B cell (primary cell): ENCODE measurements around the gene TENT5C. TPM values are rescaled to one million over a fixed set of nuclear protein-coding genes. Genes with fewer than 3 reads are reported as not detected.

Experiments
- ATAC-seq: fragments of 200-7000 bp; cut with Tn5 transposase; one replicate; pipeline ENCODE4 v1.10.0; 2021; ENCODE audit warnings: low read depth, mild to moderate bottlenecking, moderate number of reproducible peaks, moderate library complexity
- CTCF ChIA-PET: fragments of 350-600 bp; sonication (Branson Sonifier 250); formaldehyde crosslinking; loops from one replicate; lab custom pipeline; 2021; ENCODE audit warnings: antibody characterized with exemption, inconsistent platforms; lab: Charles Lee
- POLR2A ChIA-PET: fragments of 350-600 bp; sonication (Branson Sonifier 250); formaldehyde crosslinking; loops from one replicate; lab custom pipeline; 2021; ENCODE audit warnings: antibody characterized with exemption; lab: Charles Lee
- DNase-seq: peaks from one replicate; pipeline ENCODE4 v3.0.0; 2013
- H2AFZ ChIP-seq: 2 replicates; pipeline ENCODE4 v1.6.1; 2012; ENCODE audit warnings: mild to moderate bottlenecking, low read depth, low read length; ENCODE audit not compliant: insufficient read depth, poor library complexity, severe bottlenecking
- H3K27ac ChIP-seq, 2 donors: 1 replicate in 1 of 2; 2 replicates in 1 of 2; pipeline ENCODE4 v1.5.1; 2012 to 2013; ENCODE audit warnings: low read length in 2 of 2, mild to moderate bottlenecking in 2 of 2, moderate library complexity in 1 of 2
- H3K27me3 ChIP-seq, 4 experiments: fragments of 200-600 bp in 1 of 4; sonication (generic) in 1 of 4; replicated peaks in 1 of 4; 1 replicate in 2 of 4; 2 replicates in 2 of 4; pipeline versions ENCODE4 v1.6.1 to v1.7.0; 2013 to 2016; ENCODE audit warnings: low read length in 3 of 4, mild to moderate bottlenecking in 2 of 4, mixed read lengths in 1 of 4, moderate library complexity in 1 of 4; ENCODE audit not compliant: insufficient read depth in 4 of 4, control insufficient read depth in 3 of 4; ENCODE audit errors: control extremely low read depth in 1 of 4
- H3K36me3 ChIP-seq, 2 experiments: replicated peaks in 1 of 2; 1 replicate in 1 of 2; 2 replicates in 1 of 2; pipeline versions ENCODE4 v1.6.1 to v1.7.1; 2013; ENCODE audit warnings: low read length in 1 of 2; ENCODE audit not compliant: insufficient read depth in 2 of 2, control insufficient read depth in 1 of 2; ENCODE audit errors: control extremely low read depth in 1 of 2, extremely low read depth in 1 of 2
- H3K4me1 ChIP-seq, 2 donors: fragments of 200-600 bp in 1 of 2; sonication (generic) in 1 of 2; 1 replicate in 1 of 2; 2 replicates in 1 of 2; pipeline versions ENCODE4 v1.5.1 to v1.6.1; 2013 to 2017; ENCODE audit warnings: low read length in 2 of 2; ENCODE audit not compliant: control insufficient read depth in 2 of 2, insufficient read depth in 2 of 2
- H3K4me2 ChIP-seq: replicated peaks from 2 replicates; pipeline ENCODE3; 2012; ENCODE audit warnings: mild to moderate bottlenecking, low read depth, low read length; ENCODE audit not compliant: poor library complexity, severe bottlenecking
- H3K4me3 ChIP-seq, 5 experiments: fragments of 200-600 bp in 1 of 5; sonication (generic) in 1 of 5; 1 replicate in 3 of 5; 2 replicates in 2 of 5; pipeline versions ENCODE4 v1.5.1 to v1.7.0; 2011 to 2016; ENCODE audit warnings: low read length in 4 of 5, mild to moderate bottlenecking in 4 of 5, low read depth in 2 of 5, control low read depth in 1 of 5, moderate library complexity in 1 of 5; ENCODE audit not compliant: insufficient read depth in 1 of 5; ENCODE audit errors: control extremely low read depth in 1 of 5, extremely low read depth in 1 of 5
- H3K79me2 ChIP-seq: fragments of 200-600 bp; sonication (generic); one replicate; pipeline ENCODE4 v1.6.0; 2016; ENCODE audit warnings: low read length; ENCODE audit not compliant: control insufficient read depth, insufficient read depth
- H3K9ac ChIP-seq: fragments of 200-600 bp; sonication (generic); 2 replicates; pipeline ENCODE4 v1.6.1; 2017; ENCODE audit warnings: mild to moderate bottlenecking, low read length, moderate library complexity
- H3K9me3 ChIP-seq, 3 donors: one replicate each; pipeline versions ENCODE4 v1.6.1 to v1.7.1; 2013; ENCODE audit warnings: low read length in 2 of 3; ENCODE audit not compliant: control insufficient read depth in 2 of 3, insufficient read depth in 1 of 3; ENCODE audit errors: control extremely low read depth in 1 of 3
- H4K20me1 ChIP-seq: 2 replicates; pipeline ENCODE4 v1.6.0; 2012; ENCODE audit warnings: mild to moderate bottlenecking, low read length; ENCODE audit not compliant: insufficient read depth, control insufficient read depth, poor library complexity, severe bottlenecking
- H3K27ac Mint-ChIP-seq: one replicate; pipeline ENCODE4 v1.8.0; 2021; ENCODE audit warnings: mixed read lengths
- H3K27me3 Mint-ChIP-seq: one replicate; pipeline ENCODE4 v1.8.0; 2021; ENCODE audit warnings: mixed read lengths
- H3K4me1 Mint-ChIP-seq: one replicate; pipeline ENCODE4 v1.8.0; 2021; ENCODE audit warnings: mixed read lengths
- H3K4me3 Mint-ChIP-seq: one replicate; pipeline ENCODE4 v1.8.0; 2021; ENCODE audit warnings: mixed read lengths
- H3K9me3 Mint-ChIP-seq: one replicate; pipeline ENCODE4 v1.8.0; 2022; ENCODE audit warnings: mixed read lengths; ENCODE audit not compliant: insufficient read depth
- EZH2 ChIP-seq: IDR thresholded peaks from 2 replicates; pipeline ENCODE4 v1.6.1; 2012; ENCODE audit warnings: borderline replicate concordance, low read depth, mild to moderate bottlenecking, moderate library complexity, low read length; ENCODE audit not compliant: insufficient read depth, poor library complexity, severe bottlenecking
- WGBS: methylation state at CpG from one replicate; pipeline ENCODE4 v1.1.5; 2013; ENCODE audit warnings: missing lambda C conversion rate; ENCODE audit not compliant: insufficient coverage; 5-methylcytosine and 5-hydroxymethylcytosine counted together
- intact Hi-C: fragments of 100-400 bp; cut with micrococcal nuclease; formaldehyde crosslinking; loops from one replicate; pipeline ENCODE4 v1.10.0; 2022
- polyA plus RNA-seq: library from polyadenylated mRNA; depleted of rRNA; stranded (reverse); fragments of >200 nt; gene quantifications from 2 replicates; pipeline ENCODE4 v1.2.3, GENCODE V29; 2012
- total RNA-seq, 2 donors: library from RNA; stranded (reverse); fragments of 120-200 nt in 1 of 2; gene quantifications; 1 replicate in 1 of 2; 2 replicates in 1 of 2; pipeline versions ENCODE4 v1.2.3 to v1.2.4, GENCODE V29; 2013 to 2022
- TF ChIP-seq, protein P1 (sequence below): fragments of 200-600 bp; IDR thresholded peaks from one replicate; pipeline ENCODE4 v1.8.0; 2022; ENCODE audit warnings: antibody characterized with exemption, mild to moderate bottlenecking

TENT5C gene
- total and polyA plus RNA-seq, 2 donors (not counting 1 experiment from before 2014, with no cell fraction given), result 65.4 to 112 TPM

DNA sequence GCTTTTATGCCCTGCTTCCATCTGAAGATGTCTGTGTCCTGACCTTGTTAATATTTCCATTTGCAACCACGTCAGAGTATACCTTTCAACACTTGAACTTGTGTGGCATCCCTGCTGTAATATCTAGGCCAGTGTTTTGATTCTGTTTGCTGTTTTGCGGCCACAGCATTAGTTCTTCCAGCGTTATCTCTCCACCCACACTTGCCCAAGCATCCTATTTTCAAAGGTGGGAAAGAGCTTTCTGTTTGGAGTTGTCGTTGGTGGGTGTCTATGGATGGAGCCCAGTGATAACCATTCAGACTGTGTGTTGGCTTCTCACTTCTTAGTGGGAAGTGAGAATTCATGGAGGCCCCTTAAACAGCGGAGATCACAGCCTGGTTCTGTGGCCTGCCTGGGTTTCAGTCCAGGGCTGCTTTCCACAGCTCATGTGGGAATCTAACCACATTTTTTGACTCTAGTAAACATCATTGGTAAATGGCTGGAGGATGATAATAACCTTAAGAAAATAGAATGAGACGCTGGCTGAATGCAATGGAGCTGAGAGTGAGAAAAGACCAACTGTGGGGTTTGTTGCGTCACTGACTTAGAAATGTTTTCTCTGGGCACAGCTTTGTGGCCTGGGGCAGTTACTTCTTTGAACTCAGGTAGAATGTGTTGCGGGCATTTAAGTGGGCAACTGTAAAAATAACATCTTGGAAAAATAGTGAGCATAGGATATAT, 7.6 kb downstream of the TENT5C start:
- Mint-ChIP-seq H3K27ac (peak overlapping the region; percentile 72), H3K4me3 (peak overlapping the region; percentile 84)

More for the DNA sequence above, 7.6 kb downstream of the TENT5C start:
- H4K20me1 ChIP-seq, result peaks cover 90% of the 10 kb centered on the region
- POLR2A ChIA-PET, result interaction anchor here (2.2 kb wide), 1 partner anchor 42 kb away, joined by 6 read pairs; no protein-coding TSS in a partner anchor
- ATAC-seq (no peak), DNase-seq (no peak)
- peaks cover 96% of the 10 kb centered on the region for H3K4me1 Mint-ChIP-seq
- H3K36me3 ChIP-seq, result peaks cover 0 to 59% of the 10 kb centered on the region in 2 experiments
- intact Hi-C loops, result no loop called here
- H3K27me3 Mint-ChIP-seq, result no peaks in the 10 kb centered on the region
- no peak overlapping the region for H2AFZ ChIP-seq
- peak overlapping the region in 1 of 2 donors; percentile 52 for H3K27ac ChIP-seq
- WGBS, result 86% methylated on average over 2 of the region's 8 CpGs
- peaks cover 93 to 98% of the 10 kb centered on the region in 2 donors for H3K4me1 ChIP-seq
- peak overlapping the region; percentile 59 for H3K4me2 ChIP-seq
- peaks cover 6% of the 10 kb centered on the region for H3K9me3 Mint-ChIP-seq
- no peaks in the 10 kb centered on the region for H3K27me3 ChIP-seq
- H3K9me3 ChIP-seq, result peaks cover 0 to under 1% (median 0%) of the 10 kb centered on the region in 3 donors
- peaks cover 98% of the 10 kb centered on the region for H3K79me2 ChIP-seq
- no peak overlapping the region for H3K4me3 ChIP-seq
- no peak overlapping the region for H3K9ac ChIP-seq
- CTCF ChIA-PET, result interaction anchor here (0.9 to 10.1 kb wide), 12 partner anchors 9 to 147 kb away, joined by 3 to 64 read pairs (median 4); no protein-coding TSS in a partner anchor
- TF ChIP-seq, protein P1, sequence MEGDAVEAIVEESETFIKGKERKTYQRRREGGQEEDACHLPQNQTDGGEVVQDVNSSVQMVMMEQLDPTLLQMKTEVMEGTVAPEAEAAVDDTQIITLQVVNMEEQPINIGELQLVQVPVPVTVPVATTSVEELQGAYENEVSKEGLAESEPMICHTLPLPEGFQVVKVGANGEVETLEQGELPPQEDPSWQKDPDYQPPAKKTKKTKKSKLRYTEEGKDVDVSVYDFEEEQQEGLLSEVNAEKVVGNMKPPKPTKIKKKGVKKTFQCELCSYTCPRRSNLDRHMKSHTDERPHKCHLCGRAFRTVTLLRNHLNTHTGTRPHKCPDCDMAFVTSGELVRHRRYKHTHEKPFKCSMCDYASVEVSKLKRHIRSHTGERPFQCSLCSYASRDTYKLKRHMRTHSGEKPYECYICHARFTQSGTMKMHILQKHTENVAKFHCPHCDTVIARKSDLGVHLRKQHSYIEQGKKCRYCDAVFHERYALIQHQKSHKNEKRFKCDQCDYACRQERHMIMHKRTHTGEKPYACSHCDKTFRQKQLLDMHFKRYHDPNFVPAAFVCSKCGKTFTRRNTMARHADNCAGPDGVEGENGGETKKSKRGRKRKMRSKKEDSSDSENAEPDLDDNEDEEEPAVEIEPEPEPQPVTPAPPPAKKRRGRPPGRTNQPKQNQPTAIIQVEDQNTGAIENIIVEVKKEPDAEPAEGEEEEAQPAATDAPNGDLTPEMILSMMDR, result no peak
- no peak for TF ChIP-seq EZH2
